NCI-H748 (cell line): ENCODE data around the gene SYK.

ENCODE experiments used
- DNase-seq: peaks from one replicate; lab custom pipeline; 2025; ENCODE audit not compliant: unreplicated experiment; lab: John Stamatoyannopoulos, UW

Gene SYK

GRCh38 chr9:90846770-90847419, 45.3 kb downstream of the SYK start:
- no peak for DNase-seq

GRCh38 chr9:90847971-90848370, 46.4 kb downstream of the SYK start:
- DNase-seq = no peak

- DNase-seq = no peak
Observed at GRCh38 chr9:90848866-90849265, 47.2 kb downstream of the SYK start.

GRCh38 chr9:90851444-90851843, 49.8 kb downstream of the SYK start:
- DNase-seq = no peak

- DNase-seq = no peak
Observed at GRCh38 chr9:90853945-90854344, 52.3 kb downstream of the SYK start.

GRCh38 chr9:90854637-90855175, 53.1 kb downstream of the SYK start:
- DNase-seq = peak; percentile 24

- peak; percentile 12 for DNase-seq
Observed at GRCh38 chr9:90855208-90855902, 53.7 kb downstream of the SYK start.

- no peak for DNase-seq
Observed at GRCh38 chr9:90857091-90857490, 55.5 kb downstream of the SYK start.

GRCh38 chr9:90857855-90858254, 56.2 kb downstream of the SYK start:
- no peak for DNase-seq

- no peak for DNase-seq
Observed at GRCh38 chr9:90858457-90858901, 56.9 kb downstream of the SYK start.

- no peak for DNase-seq
Observed at GRCh38 chr9:90860382-90860781, 58.8 kb downstream of the SYK start.

GRCh38 chr9:90860826-90861225, 59.2 kb downstream of the SYK start:
- no peak for DNase-seq

GRCh38 chr9:90861380-90861779, 59.8 kb downstream of the SYK start:
- no peak for DNase-seq

- DNase-seq = no peak
Observed at GRCh38 chr9:90861826-90862740, 60.5 kb downstream of the SYK start.

GRCh38 chr9:90864779-90865178, 63.2 kb downstream of the SYK start:
- DNase-seq = no peak

- no peak for DNase-seq
Observed at GRCh38 chr9:90867101-90867500, 65.5 kb downstream of the SYK start.

GRCh38 chr9:90868555-90868954, 66.9 kb downstream of the SYK start:
- no peak for DNase-seq

GRCh38 chr9:90869361-90869760, 67.7 kb downstream of the SYK start:
- DNase-seq = no peak

GRCh38 chr9:90870621-90871326, 69.2 kb downstream of the SYK start:
- DNase-seq = peak; percentile 71

GRCh38 chr9:90871327-90871935, 69.8 kb downstream of the SYK start:
- DNase-seq = no peak
